H1 (cell line): ENCODE data around the gene SRPRA. TPM values are rescaled to one million over a fixed set of nuclear protein-coding genes. Genes with fewer than 3 reads are reported as not detected.

Source experiments
- CTCF ChIA-PET: fragments of 300-600 bp; sonication (Branson Sonifier 250); formaldehyde crosslinking; loops from one replicate; lab custom pipeline; 2021; ENCODE audit not compliant: partially characterized antibody; lab: Charles Lee
- POLR2A ChIA-PET: fragments of 300-600 bp; sonication (Branson Sonifier 250); formaldehyde crosslinking; loops from one replicate; lab custom pipeline; 2021; ENCODE audit warnings: inconsistent platforms; ENCODE audit not compliant: partially characterized antibody; lab: Charles Lee
- DNase-seq, 2 experiments: peaks; one replicate each; pipeline versions ENCODE4 v3.0.0 to v3.0.0-alpha.2; 2010 to 2022; ENCODE audit warnings: low spot score in 2 of 2, low read depth in 1 of 2, mixed read lengths in 1 of 2
- FAIRE-seq: peaks from 2 replicates; lab custom pipeline; 2011; peaks lifted over from hg19 to GRCh38; lab: Jason Lieb, UNC
- H2AFZ ChIP-seq: 2 replicates; pipeline ENCODE4 v1.8.1; 2012; ENCODE audit warnings: low read length, inconsistent platforms
- H2AK5ac ChIP-seq: 2 replicates; pipeline ENCODE4 v1.6.1; 2013; ENCODE audit warnings: low read depth, low read length
- H2BK120ac ChIP-seq: replicated peaks from 2 replicates; pipeline ENCODE3; 2013; ENCODE audit warnings: low read depth, low read length, inconsistent platforms
- H2BK12ac ChIP-seq: 2 replicates; pipeline ENCODE4 v1.6.1; 2013; ENCODE audit warnings: low read depth, low read length
- H2BK15ac ChIP-seq: 2 replicates; pipeline ENCODE4 v1.6.1; 2013; ENCODE audit warnings: low read length
- H2BK20ac ChIP-seq: 2 replicates; pipeline ENCODE4 v1.6.1; 2013; ENCODE audit warnings: low read length
- H2BK5ac ChIP-seq: 2 replicates; pipeline ENCODE4 v1.6.1; 2013; ENCODE audit warnings: low read depth, low read length
- H3K14ac ChIP-seq: 2 replicates; pipeline ENCODE4 v1.6.1; 2013; ENCODE audit warnings: inconsistent platforms; ENCODE audit not compliant: insufficient read length
- H3K18ac ChIP-seq: 2 replicates; pipeline ENCODE4 v1.6.1; 2013; ENCODE audit warnings: low read length; ENCODE audit errors: extremely low read depth
- H3K23ac ChIP-seq: 2 replicates; pipeline ENCODE4 v1.6.1; 2013; ENCODE audit warnings: inconsistent platforms; ENCODE audit not compliant: insufficient read length
- H3K23me2 ChIP-seq: 2 replicates; pipeline ENCODE4 v1.6.1; 2013; ENCODE audit warnings: low read depth, low read length
- H3K27ac ChIP-seq: 2 replicates; pipeline ENCODE4 v1.6.1; 2011; ENCODE audit warnings: low read depth, low read length, inconsistent platforms
- H3K27me3 ChIP-seq, 4 experiments: replicated peaks in 1 of 4; 1 replicate in 1 of 4; 2 replicates in 3 of 4; pipeline versions ENCODE4 v1.6.1 to v1.8.1; 2011 to 2013; ENCODE audit warnings: low read length in 3 of 4, mild to moderate bottlenecking in 3 of 4, inconsistent platforms in 2 of 4, mixed read lengths in 2 of 4, moderate library complexity in 1 of 4; ENCODE audit not compliant: control insufficient read depth in 3 of 4, insufficient read depth in 3 of 4; ENCODE audit errors: extremely low read depth in 1 of 4
- H3K36me3 ChIP-seq, 4 experiments: 2 replicates each; pipeline versions ENCODE4 v1.6.1 to v1.8.1; 2011 to 2013; ENCODE audit warnings: mild to moderate bottlenecking in 4 of 4, low read length in 3 of 4, moderate library complexity in 2 of 4, control low read depth in 1 of 4, inconsistent platforms in 1 of 4; ENCODE audit not compliant: insufficient read depth in 4 of 4, control insufficient read depth in 2 of 4
- H3K4ac ChIP-seq: replicated peaks from 2 replicates; pipeline ENCODE3; 2013; ENCODE audit warnings: low read length, low read depth, mixed read lengths, inconsistent platforms; ENCODE audit not compliant: insufficient read length
- H3K4me1 ChIP-seq, 4 experiments: replicated peaks in 1 of 4; 1 replicate in 1 of 4; 2 replicates in 3 of 4; pipeline versions ENCODE4 v1.6.1 to v1.8.1; 2011 to 2013; ENCODE audit warnings: low read length in 3 of 4, inconsistent platforms in 2 of 4, mixed read lengths in 1 of 4; ENCODE audit not compliant: insufficient read depth in 4 of 4, control insufficient read depth in 3 of 4
- H3K4me2 ChIP-seq, 2 experiments: 2 replicates each; pipeline versions ENCODE4 v1.6.1 to v1.8.1; 2011 to 2013; ENCODE audit warnings: low read depth in 2 of 2, low read length in 2 of 2, control low read depth in 1 of 2, inconsistent platforms in 1 of 2, mild to moderate bottlenecking in 1 of 2; ENCODE audit not compliant: insufficient read depth in 1 of 2
- H3K4me3 ChIP-seq, 4 experiments: fragments of 200-600, 300-600 bp in 1 of 4; sonication (generic), shearing (Covaris generic), sonication (Bioruptor Twin) in 1 of 4; 2 replicates each; pipeline versions ENCODE4 v1.5.1 to v1.8.1; 2011 to 2016; ENCODE audit warnings: low read length in 4 of 4, low read depth in 3 of 4, control low read depth in 2 of 4, inconsistent platforms in 2 of 4, mild to moderate bottlenecking in 2 of 4, mixed read lengths in 1 of 4, moderate library complexity in 1 of 4; ENCODE audit not compliant: insufficient read depth in 2 of 4; ENCODE audit errors: extremely low read depth in 1 of 4
- H3K56ac ChIP-seq: replicated peaks from 2 replicates; pipeline ENCODE3; 2013; ENCODE audit warnings: low read depth, mild to moderate bottlenecking, mixed read lengths, low read length, inconsistent platforms; ENCODE audit not compliant: insufficient read length
- H3K79me1 ChIP-seq: 2 replicates; pipeline ENCODE4 v1.6.1; 2013; ENCODE audit warnings: low read depth, low read length, control low read depth
- H3K79me2 ChIP-seq, 2 experiments: 2 replicates each; pipeline versions ENCODE4 v1.6.1 to v1.8.1; 2012 to 2013; ENCODE audit warnings: low read length in 2 of 2, mild to moderate bottlenecking in 2 of 2, inconsistent platforms in 1 of 2; ENCODE audit not compliant: insufficient read depth in 2 of 2, control insufficient read depth in 1 of 2
- H3K9ac ChIP-seq, 4 experiments: replicated peaks in 1 of 4; 1 replicate in 1 of 4; 2 replicates in 3 of 4; pipeline versions ENCODE4 v1.6.1 to v1.8.1; 2011 to 2013; ENCODE audit warnings: low read depth in 3 of 4, low read length in 3 of 4, control low read depth in 2 of 4, mild to moderate bottlenecking in 2 of 4, moderate library complexity in 2 of 4, inconsistent platforms in 1 of 4; ENCODE audit errors: extremely low read depth in 1 of 4
- H3K9me3 ChIP-seq, 2 experiments: 2 replicates each; pipeline versions ENCODE4 v1.6.1 to v1.8.1; 2012 to 2013; ENCODE audit warnings: mild to moderate bottlenecking in 2 of 2, moderate library complexity in 2 of 2, control low read depth in 1 of 2, inconsistent platforms in 1 of 2, low read depth in 1 of 2, low read length in 1 of 2, mixed read lengths in 1 of 2; ENCODE audit not compliant: insufficient read depth in 2 of 2
- H4K20me1 ChIP-seq, 2 experiments: replicated peaks in 1 of 2; 2 replicates each; pipeline versions ENCODE3 to v1.8.1; 2011 to 2013; ENCODE audit warnings: inconsistent platforms in 2 of 2, low read length in 2 of 2, mild to moderate bottlenecking in 1 of 2; ENCODE audit not compliant: insufficient read depth in 2 of 2, control insufficient read depth in 1 of 2
- H4K5ac ChIP-seq: 2 replicates; pipeline ENCODE4 v1.6.1; 2013; ENCODE audit warnings: low read length, low read depth, mixed read lengths, inconsistent platforms; ENCODE audit not compliant: insufficient read length
- H4K8ac ChIP-seq: 2 replicates; pipeline ENCODE4 v1.8.0; 2013; ENCODE audit warnings: mild to moderate bottlenecking, moderate library complexity, low read length, inconsistent platforms; ENCODE audit not compliant: insufficient read depth; ENCODE audit errors: extremely low read depth
- H4K91ac ChIP-seq: replicated peaks from 2 replicates; pipeline ENCODE3; 2013; ENCODE audit warnings: low read length, mixed read lengths, inconsistent platforms; ENCODE audit not compliant: insufficient read length
- EP300 ChIP-seq, 2 experiments: IDR thresholded peaks; 1 replicate in 1 of 2; 2 replicates in 1 of 2; pipeline ENCODE4 v1.6.1; 2011 to 2012; ENCODE audit warnings: low read depth in 2 of 2, low read length in 2 of 2, mild to moderate bottlenecking in 2 of 2, borderline replicate concordance in 1 of 2, inconsistent platforms in 1 of 2, moderate library complexity in 1 of 2
- WGBS, 2 experiments: shearing (Covaris generic) in 1 of 2; methylation state at CpG; one replicate each; pipeline versions ENCODE4 v1.1.6 to v1.1.7; 2013 to 2015; ENCODE audit warnings: low lambda C conversion rate in 2 of 2, mixed read lengths in 2 of 2, inconsistent platforms in 1 of 2, low coverage in 1 of 2, missing lambda C conversion rate in 1 of 2; ENCODE audit not compliant: insufficient replicate concordance in 2 of 2, insufficient coverage in 1 of 2, insufficient read length in 1 of 2; ENCODE audit errors: extremely low coverage in 1 of 2, missing lambda C conversion rate in 1 of 2; 5-methylcytosine and 5-hydroxymethylcytosine counted together
- polyA plus RNA-seq, 7 experiments: library from polyadenylated mRNA; depleted of rRNA in 3 of 7; stranded (reverse) in 5 of 7; unstranded in 2 of 7; fragments of >200 nt in 5 of 7; fragments of 200-250 nt in 2 of 7; gene quantifications; 1 replicate in 5 of 7; 2 replicates in 1 of 7; 4 replicates in 1 of 7; pipeline versions ENCODE4 v1.2.1 to v1.2.3, GENCODE V29; 2011 to 2013; ENCODE audit warnings: missing spikeins in 2 of 7, mixed read lengths in 2 of 7
- total RNA-seq: library from RNA; stranded (reverse); fragmentation: NEBNext Ultra II Directional; extraction: Animal tissue kit (Norgen Biotek cat#: 25700); gene quantifications from 2 replicates; pipeline ENCODE4 v1.2.1, GENCODE V29; 2021

SRPRA gene
- total and polyA plus RNA-seq, 2 of the 8 experiments (the other 6 are each of a cell fraction or from before 2014, with no cell fraction given) = 57.6 to 62.0 TPM

DNA sequence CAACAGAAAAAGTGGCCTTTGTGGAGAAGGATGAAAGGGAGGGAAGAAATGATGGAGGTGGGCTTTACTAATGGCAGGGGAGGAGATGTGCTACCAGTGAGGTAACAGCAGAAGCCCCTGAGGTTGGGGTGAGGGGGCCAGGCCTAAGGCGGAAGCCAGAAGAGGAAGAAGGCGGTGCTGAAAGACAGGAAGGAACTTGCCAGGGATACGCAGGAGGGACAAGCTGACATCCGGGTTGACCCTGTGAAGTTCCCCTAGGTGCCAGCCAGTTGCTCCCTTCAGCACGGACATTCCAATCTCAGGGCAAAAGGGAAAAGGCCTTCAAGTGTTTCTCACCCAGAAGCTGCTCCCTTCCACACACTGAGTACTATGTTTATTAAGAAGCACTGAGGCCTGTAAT is 11.9 kb upstream of the SRPRA start:
- no peak overlapping the region for H2AK5ac ChIP-seq
- H3K36me3 ChIP-seq = peaks cover 8 to 20% (median 12%) of the 10 kb centered on the region in 4 experiments; a peak in 7 of 8 replicates
- TF ChIP-seq EP300 (IDR thresholded peaks at IDR 0.05; ENCODE audit: borderline replicate concordance in 1 of 2, low read depth in 2 of 2, low read length in 2 of 2) = no peak
- TF ChIP-seq, all 59 proteins: peak for 0
- Histone ChIP-seq H3K14ac (no peak overlapping the region), H2BK5ac (no peak overlapping the region), H3K27me3 (peaks cover 0 to 5% (median 2%) of the 10 kb centered on the region in 4 experiments; a peak in 4 of 7 replicates), H3K9me3 (no peaks in the 10 kb centered on the region; a peak in 1 of 4 replicates), H3K79me2 (no peaks in the 10 kb centered on the region), H2BK20ac (no peak overlapping the region), H3K23me2 (peaks cover 13% of the 10 kb centered on the region), H3K4ac (no peak overlapping the region), H2BK12ac (no peak overlapping the region), H3K23ac (no peak overlapping the region), H3K79me1 (peaks cover 2% of the 10 kb centered on the region; the same call in 1 of the 2 replicates), H3K4me2 (no peak overlapping the region), H3K56ac (no peak overlapping the region), H3K4me1 (peaks cover 0 to 6% (median 4%) of the 10 kb centered on the region in 4 experiments; a peak in 4 of 7 replicates), H3K18ac (no peak overlapping the region), H3K9ac (no peak overlapping the region), H3K4me3 (no peak overlapping the region), H2AFZ (no peak overlapping the region), H3K27ac (no peak overlapping the region), H2BK120ac (no peak overlapping the region), H4K91ac (no peak overlapping the region), H4K20me1 (peaks cover 2% of the 10 kb centered on the region in 2 experiments), H2BK15ac (no peak overlapping the region), H4K8ac (no peak overlapping the region), H4K5ac (no peak overlapping the region)
- no peak for FAIRE-seq
- no peak for DNase-seq
- CTCF ChIA-PET = interaction anchor here (1.3 kb wide), 1 partner anchor 20 kb away, joined by 5 read pairs; no protein-coding TSS in a partner anchor
- POLR2A ChIA-PET = interaction anchor here (0.8 to 4.6 kb wide), 10 partner anchors 9 to 155 kb away, joined by 3 to 75 read pairs (median 6); partner anchors contain the start of genes DCPS, FOXRED1 and SRPRA
- 85% methylated on average over 5 of the region's 5 CpGs; no CpG with 5 or more reads in 1 of the 2 experiments for WGBS, 2 experiments
